ENCODE data around the gene TRIM4.

DNA sequence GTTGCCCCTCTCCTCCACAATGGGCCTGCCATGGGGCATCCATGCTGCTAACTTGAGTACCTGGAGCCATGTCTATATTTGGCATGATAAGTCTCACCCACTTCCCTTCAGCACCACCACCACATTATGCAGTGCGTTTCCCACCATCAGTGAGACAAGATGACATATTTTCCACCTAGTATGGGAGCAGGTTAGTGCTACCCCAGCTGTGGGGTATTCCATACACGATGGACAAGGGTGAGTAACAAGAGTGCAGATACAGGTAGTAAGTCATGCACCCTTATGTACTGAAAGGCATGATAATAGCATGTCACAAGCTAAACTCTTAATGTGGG is 21.3 kb downstream of the TRIM4 start:
- TF ChIP-seq, protein P1, sequence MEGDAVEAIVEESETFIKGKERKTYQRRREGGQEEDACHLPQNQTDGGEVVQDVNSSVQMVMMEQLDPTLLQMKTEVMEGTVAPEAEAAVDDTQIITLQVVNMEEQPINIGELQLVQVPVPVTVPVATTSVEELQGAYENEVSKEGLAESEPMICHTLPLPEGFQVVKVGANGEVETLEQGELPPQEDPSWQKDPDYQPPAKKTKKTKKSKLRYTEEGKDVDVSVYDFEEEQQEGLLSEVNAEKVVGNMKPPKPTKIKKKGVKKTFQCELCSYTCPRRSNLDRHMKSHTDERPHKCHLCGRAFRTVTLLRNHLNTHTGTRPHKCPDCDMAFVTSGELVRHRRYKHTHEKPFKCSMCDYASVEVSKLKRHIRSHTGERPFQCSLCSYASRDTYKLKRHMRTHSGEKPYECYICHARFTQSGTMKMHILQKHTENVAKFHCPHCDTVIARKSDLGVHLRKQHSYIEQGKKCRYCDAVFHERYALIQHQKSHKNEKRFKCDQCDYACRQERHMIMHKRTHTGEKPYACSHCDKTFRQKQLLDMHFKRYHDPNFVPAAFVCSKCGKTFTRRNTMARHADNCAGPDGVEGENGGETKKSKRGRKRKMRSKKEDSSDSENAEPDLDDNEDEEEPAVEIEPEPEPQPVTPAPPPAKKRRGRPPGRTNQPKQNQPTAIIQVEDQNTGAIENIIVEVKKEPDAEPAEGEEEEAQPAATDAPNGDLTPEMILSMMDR (IDR thresholded peaks at IDR 0.05; ENCODE audit: low read length), result no peak
- TF ChIP-seq EZH2phosphoT487 (IDR thresholded peaks at IDR 0.05; ENCODE audit: low read length), result no peak

All from MM.1S (cell line).